ENCODE measurements around the gene ADGRV1.

ADGRV1 gene

DNA sequence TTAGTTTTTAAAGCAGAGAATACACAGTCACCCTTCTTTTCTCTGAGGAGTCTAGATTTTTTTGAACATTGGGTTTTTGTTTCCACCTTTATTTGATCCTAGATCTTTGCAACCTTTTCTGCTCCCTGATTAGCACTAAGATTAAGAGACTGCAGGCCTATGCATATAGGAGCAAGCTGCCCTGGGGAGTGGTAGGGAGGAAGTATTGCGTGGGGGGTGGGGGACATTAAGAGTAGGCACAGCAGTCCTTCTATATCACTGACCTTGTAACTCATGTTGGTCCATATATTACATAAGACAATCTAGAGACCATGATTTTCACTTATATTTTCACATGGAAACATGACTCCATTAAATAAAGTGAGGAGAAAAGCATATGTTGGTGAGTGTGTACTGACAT, 149.1 kb downstream of the ADGRV1 start:
- TF ChIP-seq, protein P1, sequence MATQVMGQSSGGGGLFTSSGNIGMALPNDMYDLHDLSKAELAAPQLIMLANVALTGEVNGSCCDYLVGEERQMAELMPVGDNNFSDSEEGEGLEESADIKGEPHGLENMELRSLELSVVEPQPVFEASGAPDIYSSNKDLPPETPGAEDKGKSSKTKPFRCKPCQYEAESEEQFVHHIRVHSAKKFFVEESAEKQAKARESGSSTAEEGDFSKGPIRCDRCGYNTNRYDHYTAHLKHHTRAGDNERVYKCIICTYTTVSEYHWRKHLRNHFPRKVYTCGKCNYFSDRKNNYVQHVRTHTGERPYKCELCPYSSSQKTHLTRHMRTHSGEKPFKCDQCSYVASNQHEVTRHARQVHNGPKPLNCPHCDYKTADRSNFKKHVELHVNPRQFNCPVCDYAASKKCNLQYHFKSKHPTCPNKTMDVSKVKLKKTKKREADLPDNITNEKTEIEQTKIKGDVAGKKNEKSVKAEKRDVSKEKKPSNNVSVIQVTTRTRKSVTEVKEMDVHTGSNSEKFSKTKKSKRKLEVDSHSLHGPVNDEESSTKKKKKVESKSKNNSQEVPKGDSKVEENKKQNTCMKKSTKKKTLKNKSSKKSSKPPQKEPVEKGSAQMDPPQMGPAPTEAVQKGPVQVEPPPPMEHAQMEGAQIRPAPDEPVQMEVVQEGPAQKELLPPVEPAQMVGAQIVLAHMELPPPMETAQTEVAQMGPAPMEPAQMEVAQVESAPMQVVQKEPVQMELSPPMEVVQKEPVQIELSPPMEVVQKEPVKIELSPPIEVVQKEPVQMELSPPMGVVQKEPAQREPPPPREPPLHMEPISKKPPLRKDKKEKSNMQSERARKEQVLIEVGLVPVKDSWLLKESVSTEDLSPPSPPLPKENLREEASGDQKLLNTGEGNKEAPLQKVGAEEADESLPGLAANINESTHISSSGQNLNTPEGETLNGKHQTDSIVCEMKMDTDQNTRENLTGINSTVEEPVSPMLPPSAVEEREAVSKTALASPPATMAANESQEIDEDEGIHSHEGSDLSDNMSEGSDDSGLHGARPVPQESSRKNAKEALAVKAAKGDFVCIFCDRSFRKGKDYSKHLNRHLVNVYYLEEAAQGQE (IDR thresholded peaks at IDR 0.05; ENCODE audit: insufficient read depth in 1 of 2, low read depth in 2 of 2, low read length in 2 of 2): no peak
- TF ChIP-seq SIN3A (IDR thresholded peaks at IDR 0.05; ENCODE audit: borderline replicate concordance, insufficient read depth, low read length): no peak
- TF ChIP-seq TAF1 (IDR thresholded peaks at IDR 0.05; ENCODE audit: borderline replicate concordance, insufficient read depth, low read length): no peak

DNA sequence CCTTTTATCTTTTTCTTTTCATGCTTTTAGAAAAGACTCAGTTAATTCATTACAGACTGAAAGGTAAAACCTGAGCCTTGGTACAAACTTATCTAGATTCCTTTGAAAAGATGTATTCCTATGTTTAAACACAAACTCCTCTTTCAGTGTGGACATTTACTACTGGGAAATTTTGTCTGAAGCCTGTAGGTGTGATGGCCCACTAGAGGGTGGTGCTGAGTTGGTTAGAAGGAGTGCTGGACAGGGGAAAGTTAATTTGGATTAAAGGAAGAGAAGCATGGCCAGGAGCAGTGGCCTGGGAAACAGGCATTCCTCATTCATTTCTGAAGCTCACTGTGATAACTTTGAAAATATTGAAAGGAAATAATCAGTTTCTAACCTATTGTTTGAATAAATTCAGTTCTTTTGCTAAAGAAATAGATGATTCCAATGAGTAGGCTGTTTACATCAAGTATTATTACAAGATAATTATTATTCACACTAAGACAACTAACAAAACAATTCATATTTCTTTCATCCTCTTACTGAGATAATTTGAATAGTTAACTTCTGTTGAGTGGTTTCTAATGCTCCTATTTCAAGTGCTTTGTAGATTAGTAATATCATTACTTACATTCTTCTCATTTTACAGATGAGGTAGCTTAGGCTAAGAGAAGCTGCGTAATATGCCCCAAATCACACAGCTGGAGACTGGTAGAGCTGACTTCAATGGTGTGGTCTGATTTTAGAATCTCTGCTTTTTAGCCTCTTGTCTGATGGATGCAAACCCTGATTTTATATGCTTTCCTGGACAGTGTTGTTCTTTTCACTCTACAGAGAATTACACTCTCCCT, 150.9 kb downstream of the ADGRV1 start:
- TF ChIP-seq POLR2AphosphoS5 (IDR thresholded peaks at IDR 0.05; ENCODE audit: low read depth, low read length) (no peak), SIN3A (IDR thresholded peaks at IDR 0.05; ENCODE audit: borderline replicate concordance, insufficient read depth, low read length) (no peak), TAF1 (IDR thresholded peaks at IDR 0.05; ENCODE audit: borderline replicate concordance, insufficient read depth, low read length) (no peak)
- TF ChIP-seq, protein P1 (IDR thresholded peaks at IDR 0.05; ENCODE audit: insufficient read depth in 1 of 2, low read depth in 2 of 2, low read length in 2 of 2): peak in 1 of 2 experiments; percentile 85; a peak in 2 of 4 replicates

DNA sequence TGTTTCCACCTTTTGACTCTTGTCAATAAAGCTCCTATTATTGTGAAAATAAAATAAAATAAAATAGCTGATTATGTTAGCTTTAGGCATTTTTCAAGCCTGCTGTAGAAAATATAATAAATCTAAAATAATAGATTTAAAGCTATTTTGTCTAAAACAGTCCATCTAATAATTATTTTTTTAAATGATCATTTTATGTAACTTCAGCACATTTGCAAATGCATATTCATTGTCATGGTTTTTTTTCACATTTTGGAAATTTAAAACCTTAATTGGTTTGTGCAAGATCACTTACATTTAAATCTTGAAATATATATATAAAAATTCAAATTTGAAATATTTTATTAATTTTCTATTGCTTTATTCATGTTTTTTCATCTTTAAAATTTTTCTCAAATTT, 159.8 kb downstream of the ADGRV1 start:
- TF ChIP-seq, protein P1 (IDR thresholded peaks at IDR 0.05; ENCODE audit: insufficient read depth in 1 of 2, low read depth in 2 of 2, low read length in 2 of 2): no peak
- no peak for TF ChIP-seq POLR2AphosphoS5 (IDR thresholded peaks at IDR 0.05; ENCODE audit: low read depth, low read length)
- no peak for TF ChIP-seq TAF1 (IDR thresholded peaks at IDR 0.05; ENCODE audit: borderline replicate concordance, insufficient read depth, low read length)

DNA sequence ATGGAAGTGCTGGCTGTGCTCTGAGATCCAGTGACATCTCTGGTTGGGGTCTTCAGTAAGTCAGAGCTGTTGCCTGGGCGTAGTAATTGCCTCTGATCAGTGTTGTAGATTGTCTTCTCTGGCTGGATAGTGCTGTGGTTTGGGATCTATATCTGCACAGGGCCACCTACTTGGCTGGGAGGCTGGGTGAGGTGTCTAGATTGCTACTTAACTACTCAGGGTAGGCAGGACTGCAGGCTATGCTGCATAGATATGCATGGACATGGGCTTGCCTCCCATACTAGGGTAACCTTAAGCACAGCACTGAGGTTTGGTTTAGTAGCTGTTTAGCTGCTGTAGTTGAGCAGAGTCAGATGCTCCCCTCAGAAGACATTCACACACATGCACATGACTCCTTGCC, 181.0 kb downstream of the ADGRV1 start:
- TF ChIP-seq, protein P1 (IDR thresholded peaks at IDR 0.05; ENCODE audit: insufficient read depth in 1 of 2, low read depth in 2 of 2, low read length in 2 of 2): no peak

DNA sequence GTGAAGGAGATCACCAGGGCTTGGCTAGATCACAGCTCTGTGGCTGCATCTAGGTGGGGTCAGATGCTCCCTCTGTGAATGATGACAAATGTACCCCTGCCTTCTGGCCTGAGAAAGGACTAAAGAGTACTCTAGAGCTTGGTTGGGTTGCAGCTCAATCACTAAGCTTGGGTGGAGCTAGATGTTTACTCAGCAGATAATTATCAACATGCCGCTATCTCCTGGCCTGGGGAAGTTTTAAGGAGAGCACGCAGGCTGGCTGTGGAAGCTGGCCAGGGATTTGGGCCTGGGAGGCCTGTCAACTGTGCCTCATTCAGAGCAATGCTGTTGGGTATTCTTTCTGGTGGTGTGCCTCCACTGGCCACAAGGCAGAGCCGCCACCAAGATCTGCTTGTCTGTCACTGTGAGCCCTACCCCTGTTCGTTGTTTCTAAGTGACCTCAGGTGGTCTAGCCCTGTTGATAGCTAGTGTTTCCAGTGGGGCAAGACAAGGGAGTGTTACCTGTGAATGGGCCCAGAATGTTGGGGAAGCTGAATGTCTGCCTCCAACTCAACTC, 181.7 kb downstream of the ADGRV1 start:
- no peak for TF ChIP-seq POLR2AphosphoS5 (IDR thresholded peaks at IDR 0.05; ENCODE audit: low read depth, low read length)
- TF ChIP-seq FOXP2 (optimal IDR thresholded peaks at IDR 0.05; ENCODE audit: borderline replicate concordance, extremely low read depth, extremely low read length, insufficient read depth): no peak
- TF ChIP-seq SIN3A (IDR thresholded peaks at IDR 0.05; ENCODE audit: borderline replicate concordance, insufficient read depth, low read length): no peak
- TF ChIP-seq, protein P1 (IDR thresholded peaks at IDR 0.05; ENCODE audit: insufficient read depth in 1 of 2, low read depth in 2 of 2, low read length in 2 of 2): no peak
- TF ChIP-seq TAF1 (IDR thresholded peaks at IDR 0.05; ENCODE audit: borderline replicate concordance, insufficient read depth, low read length): no peak

Data from PFSK-1 (cell line).